CD14-positive monocyte (primary cell): Measurements from ENCODE around the gene IPPK. TPM values are rescaled to one million over a fixed set of nuclear protein-coding genes. Genes with fewer than 3 reads are reported as not detected.

Experiments used
- DNase-seq, 3 donors: peaks; one replicate each; pipeline ENCODE4 v3.0.0-alpha.2; 2011 to 2022
- H2AFZ ChIP-seq: 2 replicates; pipeline ENCODE4 v1.6.0; 2012; ENCODE audit warnings: mild to moderate bottlenecking, low read depth, low read length, inconsistent platforms; ENCODE audit not compliant: insufficient read depth, poor library complexity, severe bottlenecking
- H3K27ac ChIP-seq, 2 donors: 1 replicate in 1 of 2; 2 replicates in 1 of 2; pipeline ENCODE4 v1.5.1; 2012 to 2013; ENCODE audit warnings: low read length in 2 of 2, control low read depth in 1 of 2, inconsistent platforms in 1 of 2, low read depth in 1 of 2, mild to moderate bottlenecking in 1 of 2
- H3K27me3 ChIP-seq, 2 donors: one replicate each; pipeline versions ENCODE4 v1.6.0 to v1.6.1; 2011 to 2013; ENCODE audit warnings: low read length in 2 of 2; ENCODE audit not compliant: control insufficient read depth in 2 of 2, insufficient read depth in 2 of 2
- H3K36me3 ChIP-seq, 2 donors: replicated peaks in 1 of 2; 1 replicate in 1 of 2; 2 replicates in 1 of 2; pipeline versions ENCODE4 v1.5.1 to v1.6.1; 2012 to 2013; ENCODE audit warnings: low read length in 2 of 2, control low read depth in 1 of 2, inconsistent platforms in 1 of 2, mild to moderate bottlenecking in 1 of 2; ENCODE audit not compliant: insufficient read depth in 2 of 2, control insufficient read depth in 1 of 2
- H3K4me1 ChIP-seq, 2 donors: 1 replicate in 1 of 2; 2 replicates in 1 of 2; pipeline versions ENCODE4 v1.5.1 to v1.6.1; 2012 to 2013; ENCODE audit warnings: low read length in 2 of 2, control low read depth in 1 of 2, inconsistent platforms in 1 of 2, mild to moderate bottlenecking in 1 of 2, moderate library complexity in 1 of 2; ENCODE audit not compliant: insufficient read depth in 2 of 2, control insufficient read depth in 1 of 2
- H3K4me2 ChIP-seq: replicated peaks from 2 replicates; pipeline ENCODE3; 2012; ENCODE audit warnings: low read length, moderate library complexity, mild to moderate bottlenecking; ENCODE audit not compliant: poor library complexity, severe bottlenecking; ENCODE audit errors: extremely low read depth
- H3K4me3 ChIP-seq, 3 experiments: fragments of 200-600 bp in 1 of 3; sonication (generic) in 1 of 3; replicated peaks in 1 of 3; 1 replicate in 2 of 3; 2 replicates in 1 of 3; pipeline ENCODE4 v1.5.1; 2011 to 2013; ENCODE audit warnings: low read length in 3 of 3, mild to moderate bottlenecking in 3 of 3, control low read depth in 2 of 3, low read depth in 2 of 3, inconsistent platforms in 1 of 3, moderate library complexity in 1 of 3
- H3K79me2 ChIP-seq: 2 replicates; pipeline ENCODE4 v1.6.0; 2012; ENCODE audit warnings: mild to moderate bottlenecking, control low read depth, inconsistent platforms, low read length, moderate library complexity; ENCODE audit not compliant: insufficient read depth
- H3K9ac ChIP-seq: 2 replicates; pipeline ENCODE4 v1.6.0; 2017; ENCODE audit warnings: low read length, mild to moderate bottlenecking; ENCODE audit not compliant: insufficient read depth, poor library complexity, severe bottlenecking
- H3K9me3 ChIP-seq, 2 donors: replicated peaks in 1 of 2; 1 replicate in 1 of 2; 2 replicates in 1 of 2; pipeline versions ENCODE4 v1.5.1 to v1.6.1; 2012 to 2013; ENCODE audit warnings: low read length in 2 of 2, control low read depth in 1 of 2; ENCODE audit not compliant: control insufficient read depth in 1 of 2, insufficient read depth in 1 of 2
- H4K20me1 ChIP-seq: 2 replicates; pipeline ENCODE4 v1.6.0; 2012; ENCODE audit warnings: mild to moderate bottlenecking, low read length, control low read depth, moderate library complexity; ENCODE audit not compliant: insufficient read depth
- H3K27ac Mint-ChIP-seq, 7 donors: one replicate each; pipeline ENCODE4 v1.8.0; 2020; ENCODE audit warnings: mild to moderate bottlenecking in 7 of 7, mixed read lengths in 7 of 7, moderate library complexity in 6 of 7, inconsistent platforms in 2 of 7
- H3K27me3 Mint-ChIP-seq, 3 donors: one replicate each; pipeline ENCODE4 v1.8.0; 2021 to 2022; ENCODE audit warnings: low read depth in 3 of 3, mild to moderate bottlenecking in 3 of 3, mixed read lengths in 3 of 3, moderate library complexity in 3 of 3, inconsistent platforms in 1 of 3
- H3K36me3 Mint-ChIP-seq, 2 donors: one replicate each; pipeline ENCODE4 v1.8.0; 2020; ENCODE audit warnings: mixed read lengths in 2 of 2, inconsistent platforms in 1 of 2, mild to moderate bottlenecking in 1 of 2
- H3K4me1 Mint-ChIP-seq: one replicate; pipeline ENCODE4 v1.8.0; 2020; ENCODE audit warnings: mild to moderate bottlenecking, mixed read lengths
- H3K4me3 Mint-ChIP-seq, 2 donors: one replicate each; pipeline ENCODE4 v1.8.0; 2020; ENCODE audit warnings: mild to moderate bottlenecking in 2 of 2, mixed read lengths in 2 of 2, moderate library complexity in 1 of 2
- H3K9me3 Mint-ChIP-seq, 7 donors: one replicate each; pipeline ENCODE4 v1.8.0; 2020 to 2022; ENCODE audit warnings: mixed read lengths in 7 of 7, mild to moderate bottlenecking in 6 of 7, moderate library complexity in 6 of 7, inconsistent platforms in 2 of 7
- CTCF ChIP-seq: fragments of 200-600 bp; IDR thresholded peaks from one replicate; pipeline ENCODE4 v1.8.0; 2022; ENCODE audit warnings: antibody characterized with exemption, mild to moderate bottlenecking
- WGBS: methylation state at CpG from one replicate; pipeline ENCODE4 v1.1.5; 2013; ENCODE audit warnings: missing lambda C conversion rate; ENCODE audit not compliant: insufficient coverage; 5-methylcytosine and 5-hydroxymethylcytosine counted together
- intact Hi-C, 2 donors: fragments of 100-400 bp; cut with micrococcal nuclease; formaldehyde crosslinking; loops; one replicate each; pipeline versions ENCODE4 v1.15.0 to v1.15.1; 2023
- polyA plus RNA-seq, 3 donors: library from polyadenylated mRNA; depleted of rRNA in 1 of 3; unstranded in 2 of 3; stranded (reverse) in 1 of 3; fragments of 300-500 nt in 2 of 3; fragments of >200 nt in 1 of 3; fragmentation: Illumina TruSeq in 2 of 3; gene quantifications; 1 replicate in 2 of 3; 2 replicates in 1 of 3; pipeline ENCODE4 v1.2.3, GENCODE V29; 2012 to 2021

The IPPK gene
- polyA plus RNA-seq, 3 donors = 1.9 to 11.6 (median 3.2) TPM

- Histone ChIP-seq H3K27ac (no peak overlapping the region), H3K4me2 (no peak overlapping the region), H3K9me3 (no peaks in the 10 kb centered on the region), H3K9ac (no peak overlapping the region), H3K36me3 (no peaks in the 10 kb centered on the region), H2AFZ (no peak overlapping the region), H4K20me1 (no peaks in the 10 kb centered on the region), H3K4me3 (no peak overlapping the region), H3K4me1 (peaks cover 5 to 7% of the 10 kb centered on the region in 2 donors), H3K79me2 (no peaks in the 10 kb centered on the region), H3K27me3 (no peaks in the 10 kb centered on the region)
- H3K4me1 Mint-ChIP-seq = peaks cover 14% of the 10 kb centered on the region
- H3K36me3 Mint-ChIP-seq = peaks cover 0 to 2% of the 10 kb centered on the region in 2 donors
- no peak overlapping the region for H3K4me3 Mint-ChIP-seq
- DNase-seq = no peak
- no peak for TF ChIP-seq CTCF
- no CpG with 5 or more reads among the region's 2 CpGs for whole genome bisulfite sequencing
- peaks cover 3 to 12% (median 10%) of the 10 kb centered on the region in 7 donors for H3K9me3 Mint-ChIP-seq
- intact Hi-C loops = no loop called here
- no peak overlapping the region for H3K27ac Mint-ChIP-seq
- H3K27me3 Mint-ChIP-seq = peaks cover 0 to 1% (median 0%) of the 10 kb centered on the region in 3 donors
These were observed 104.9 kb downstream of the IPPK start for GRCh38 chr9:92564982-92565381.

DNA sequence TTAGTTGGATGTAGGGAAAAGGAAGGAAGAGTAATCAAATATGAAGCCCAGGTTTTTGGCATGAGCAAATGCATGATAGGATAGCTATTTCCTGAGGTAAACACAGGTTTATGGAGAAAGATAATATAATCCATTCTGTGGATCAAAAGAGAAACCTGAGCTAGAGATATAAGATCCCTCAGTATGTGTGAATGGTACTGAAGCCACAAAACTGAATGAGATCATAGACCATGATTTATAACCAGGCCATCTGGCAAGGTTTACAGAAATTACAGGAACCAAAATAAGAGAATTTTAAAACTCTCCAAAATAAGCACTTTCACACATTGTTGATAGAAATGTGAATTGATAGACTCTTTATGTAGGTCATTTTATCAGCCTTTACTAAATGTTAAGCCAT, 105.4 kb downstream of the IPPK start:
- H3K4me1 Mint-ChIP-seq = peaks cover 14% of the 10 kb centered on the region
- no peak overlapping the region for H3K9ac ChIP-seq

More for the DNA sequence above, 105.4 kb downstream of the IPPK start:
- Histone ChIP-seq H3K27ac (no peak overlapping the region), H2AFZ (no peak overlapping the region), H3K27me3 (no peaks in the 10 kb centered on the region), H4K20me1 (no peaks in the 10 kb centered on the region), H3K4me2 (no peak overlapping the region), H3K4me1 (peaks cover 5 to 7% of the 10 kb centered on the region in 2 donors), H3K4me3 (no peak overlapping the region), H3K79me2 (no peaks in the 10 kb centered on the region), H3K9me3 (no peaks in the 10 kb centered on the region), H3K36me3 (no peaks in the 10 kb centered on the region)
- Mint-ChIP-seq H3K27ac (no peak overlapping the region), H3K4me3 (no peak overlapping the region), H3K27me3 (peaks cover 0 to 1% (median 0%) of the 10 kb centered on the region in 3 donors), H3K36me3 (peaks cover 0 to 2% of the 10 kb centered on the region in 2 donors), H3K9me3 (peaks cover 3 to 10% (median 7%) of the 10 kb centered on the region in 7 donors)
- intact Hi-C loops = no loop called here
- DNase-seq = no peak
- TF ChIP-seq CTCF = no peak

Other genes starting within 250 kb of the IPPK start
- not detected for gene OMD, start 245.7 kb downstream of the IPPK start, polyA plus RNA-seq
- gene ASPN, start 187.6 kb downstream of the IPPK start, polyA plus RNA-seq = not detected
- under 1 TPM in 1 of 3 donors, not detected in 2; 0.15 TPM for gene ECM2, start 134.1 kb downstream of the IPPK start, polyA plus RNA-seq
- 10 to 100 TPM; 13.8 to 29.4 (median 25.6) TPM for gene BICD2, start 94.7 kb upstream of the IPPK start, polyA plus RNA-seq
- 1 to 10 TPM; 1.1 to 2.7 (median 1.8) TPM for gene ZNF484, start 207.9 kb upstream of the IPPK start, polyA plus RNA-seq